Kidney capillary endothelial cell (primary cell): ENCODE data around the gene STK32B.
"Not testable (repeated sequence)": the region's sequence is repeated elsewhere in the genome, so short reads cannot be mapped to it uniquely, and the experiment has no call there.

Experiments used
- DNase-seq: peaks from one replicate; pipeline ENCODE4 v3.0.0-alpha.2; 2018; ENCODE audit warnings: low spot score

STK32B gene

GRCh38 chr4:5030927-5031326 lies 20.4 kb upstream of the STK32B start:
- DNase-seq: no peak

GRCh38 chr4:5032813-5033212 lies 18.5 kb upstream of the STK32B start:
- DNase-seq: no peak

GRCh38 chr4:5033281-5033841 lies 17.9 kb upstream of the STK32B start:
- DNase-seq: peak; percentile 89

- DNase-seq: no peak
These were observed 17.1 kb upstream of the STK32B start for GRCh38 chr4:5034206-5034605.

- no peak for DNase-seq
These were observed 15.0 kb upstream of the STK32B start for GRCh38 chr4:5036239-5036638.

- peak; percentile 74 for DNase-seq
These were observed 13.4 kb upstream of the STK32B start for GRCh38 chr4:5037553-5038551.

- no peak for DNase-seq
These were observed 11.5 kb upstream of the STK32B start for GRCh38 chr4:5039800-5040199.

GRCh38 chr4:5040856-5041620 lies 10.2 kb upstream of the STK32B start:
- DNase-seq: no peak

- DNase-seq: no peak
These were observed 9.6 kb upstream of the STK32B start for GRCh38 chr4:5041699-5042098.

- no peak for DNase-seq
These were observed 7.7 kb upstream of the STK32B start for GRCh38 chr4:5043579-5043978.

- DNase-seq: no peak
These were observed 6.9 kb upstream of the STK32B start for GRCh38 chr4:5044341-5044740.

- no peak for DNase-seq
These were observed 6.2 kb upstream of the STK32B start for GRCh38 chr4:5045097-5045496.

GRCh38 chr4:5048721-5049120 lies 2.6 kb upstream of the STK32B start:
- no peak for DNase-seq

GRCh38 chr4:5050520-5051277 lies 581 bp upstream of the STK32B start:
- peak; percentile 78 for DNase-seq

- no peak for DNase-seq
These were observed 973 bp downstream of the STK32B start for GRCh38 chr4:5052204-5052702.

- no peak for DNase-seq
These were observed 1.6 kb downstream of the STK32B start for GRCh38 chr4:5052726-5053425.

- no peak for DNase-seq
These were observed 3.3 kb downstream of the STK32B start for GRCh38 chr4:5054532-5054931.

- no peak for DNase-seq
These were observed 4.1 kb downstream of the STK32B start for GRCh38 chr4:5055411-5055810.

GRCh38 chr4:5066101-5066500 lies 14.8 kb downstream of the STK32B start:
- DNase-seq: no peak

- not testable (repeated sequence) for DNase-seq
These were observed 15.7 kb downstream of the STK32B start for GRCh38 chr4:5066968-5067367.

GRCh38 chr4:5067908-5068307 lies 16.6 kb downstream of the STK32B start:
- DNase-seq: no peak
